T-cell (primary cell): ENCODE measurements around the gene ZFHX3. TPM values are rescaled to one million over a fixed set of nuclear protein-coding genes. Genes with fewer than 3 reads are reported as not detected.

Source experiments
- ATAC-seq, 4 experiments: fragments of 200-7000 bp in 3 of 4; fragments of 150-1000 bp in 1 of 4; cut with Tn5 transposase; replicated peaks in 1 of 4; 1 replicate in 3 of 4; 2 replicates in 1 of 4; pipeline ENCODE4 v1.10.0; 2021; ENCODE audit warnings: moderate library complexity in 3 of 4, mild to moderate bottlenecking in 2 of 4, moderate number of reproducible peaks in 1 of 4
- CTCF ChIA-PET, 2 donors: fragments of 300-600 bp; sonication (Branson Sonifier 250); formaldehyde crosslinking; loops; one replicate each; lab custom pipeline; 2022; ENCODE audit warnings: antibody characterized with exemption in 2 of 2; lab: Charles Lee
- POLR2A ChIA-PET, 2 donors: fragments of 300-600 bp; sonication (Branson Sonifier 250); formaldehyde crosslinking; loops; one replicate each; lab custom pipeline; 2022; ENCODE audit warnings: antibody characterized with exemption in 2 of 2; lab: Charles Lee
- DNase-seq, 35 experiments: peaks; one replicate each; pipeline versions ENCODE4 v3.0.0 to v3.0.0-alpha.2; 2013 to 2023
- H3K27ac ChIP-seq: one replicate; pipeline ENCODE4 v1.5.1; 2013; ENCODE audit warnings: low read length
- H3K27me3 ChIP-seq, 2 experiments: replicated peaks in 1 of 2; 1 replicate in 1 of 2; 2 replicates in 1 of 2; pipeline versions ENCODE4 v1.6.1 to v1.7.0; 2013; ENCODE audit warnings: low read length in 1 of 2, mixed read lengths in 1 of 2; ENCODE audit not compliant: control insufficient read depth in 2 of 2, insufficient read depth in 2 of 2; ENCODE audit errors: extremely low read depth in 1 of 2
- H3K36me3 ChIP-seq, 2 donors: 1 replicate in 1 of 2; 2 replicates in 1 of 2; pipeline versions ENCODE4 v1.6.1 to v1.7.0; 2013; ENCODE audit warnings: low read length in 1 of 2; ENCODE audit not compliant: control insufficient read depth in 2 of 2, insufficient read depth in 1 of 2; ENCODE audit errors: extremely low read depth in 1 of 2
- H3K4me1 ChIP-seq, 2 experiments: 1 replicate in 1 of 2; 2 replicates in 1 of 2; pipeline versions ENCODE4 v1.6.1 to v1.7.0; 2013; ENCODE audit warnings: low read length in 2 of 2, mixed read lengths in 1 of 2; ENCODE audit not compliant: insufficient read depth in 2 of 2, control insufficient read depth in 1 of 2; ENCODE audit errors: extremely low read depth in 1 of 2
- H3K4me3 ChIP-seq, 2 donors: 1 replicate in 1 of 2; 2 replicates in 1 of 2; pipeline versions ENCODE4 v1.5.1 to v1.7.0; 2013; ENCODE audit warnings: mild to moderate bottlenecking in 2 of 2, low read length in 1 of 2, moderate library complexity in 1 of 2; ENCODE audit not compliant: control insufficient read depth in 1 of 2; ENCODE audit errors: extremely low read depth in 1 of 2
- H3K9me3 ChIP-seq: 2 replicates; pipeline ENCODE4 v1.7.0; 2013
- H3K27ac Mint-ChIP-seq, 2 donors: one replicate each; pipeline ENCODE4 v1.8.0; 2020 to 2021; ENCODE audit warnings: mild to moderate bottlenecking in 2 of 2, mixed read lengths in 2 of 2
- H3K27me3 Mint-ChIP-seq, 2 donors: one replicate each; pipeline ENCODE4 v1.8.0; 2021 to 2022; ENCODE audit warnings: mixed read lengths in 2 of 2
- H3K36me3 Mint-ChIP-seq: one replicate; pipeline ENCODE4 v1.8.0; 2021; ENCODE audit warnings: mixed read lengths
- H3K4me1 Mint-ChIP-seq, 3 donors: one replicate each; pipeline ENCODE4 v1.8.0; 2020 to 2022; ENCODE audit warnings: mixed read lengths in 3 of 3, mild to moderate bottlenecking in 1 of 3
- H3K4me3 Mint-ChIP-seq, 3 donors: one replicate each; pipeline ENCODE4 v1.8.0; 2020 to 2022; ENCODE audit warnings: mild to moderate bottlenecking in 3 of 3, mixed read lengths in 3 of 3, moderate library complexity in 3 of 3
- H3K9me3 Mint-ChIP-seq, 3 donors: one replicate each; pipeline ENCODE4 v1.8.0; 2020 to 2022; ENCODE audit warnings: mixed read lengths in 3 of 3
- WGBS: methylation state at CpG from one replicate; pipeline ENCODE4 v1.1.5; 2013; ENCODE audit warnings: missing lambda C conversion rate; ENCODE audit not compliant: insufficient coverage; 5-methylcytosine and 5-hydroxymethylcytosine counted together
- total RNA-seq, 35 experiments: library from RNA in 6 of 35; stranded (reverse) in 6 of 35; fragments of 120-200 nt in 1 of 35; gene quantifications; one replicate each; pipeline versions ENCODE4 v1.2.1 to v1.2.4 and lab custom pipeline; 2013 to 2026

Gene ZFHX3
- total RNA-seq, 5 donors from 2014 or later (not counting 1 experiment from before 2014, with no cell fraction given): 0.35 to 2.1 (median 1.0) TPM

DNA sequence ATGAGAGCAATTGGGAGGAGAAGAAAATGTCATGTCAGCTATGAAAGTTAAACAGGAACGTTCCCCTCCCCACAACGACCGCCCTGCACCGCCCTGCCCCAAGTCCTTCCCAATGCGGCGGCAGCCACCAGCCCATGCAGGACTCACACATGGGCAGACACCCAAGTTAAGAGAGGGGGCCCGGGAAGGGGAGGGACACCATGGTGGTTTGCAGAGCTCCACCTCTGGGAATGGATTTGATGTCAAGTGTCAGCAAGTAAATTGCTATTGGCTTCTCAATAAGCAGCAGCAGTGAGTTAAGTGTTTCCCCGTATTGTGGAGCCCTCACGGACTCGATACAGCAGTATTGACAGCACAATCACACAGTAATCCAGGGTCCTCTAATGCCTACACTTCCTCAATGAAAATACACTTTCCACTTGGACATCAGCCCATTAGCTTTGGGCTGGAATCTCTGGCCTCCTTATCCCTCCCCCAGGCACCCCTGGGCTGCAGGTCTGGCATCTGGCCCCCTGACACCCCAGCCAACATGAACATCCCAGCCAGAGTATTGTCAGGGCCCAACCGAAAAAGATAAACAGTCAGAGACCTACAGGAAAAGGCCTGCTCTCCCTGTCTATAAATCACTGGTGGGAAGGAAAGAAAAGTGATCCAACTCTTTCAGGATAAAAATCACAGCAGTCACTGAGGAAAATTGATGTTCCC is 22.6 kb downstream of the ZFHX3 start:
- Histone ChIP-seq H3K4me3 (no peak overlapping the region), H3K27me3 (peaks cover 0 to 4% of the 10 kb centered on the region in 2 experiments), H3K4me1 (no peaks in the 10 kb centered on the region), H3K36me3 (no peaks in the 10 kb centered on the region), H3K27ac (no peak overlapping the region), H3K9me3 (no peaks in the 10 kb centered on the region)
- no peak overlapping the region for H3K4me3 Mint-ChIP-seq
- H3K9me3 Mint-ChIP-seq: no peaks in the 10 kb centered on the region
- ATAC-seq (no peak), DNase-seq (no peak)
- no peak overlapping the region for H3K27ac Mint-ChIP-seq
- ChIA-PET CTCF (no interaction called here), POLR2A (no interaction called here)
- WGBS: 97% methylated on average over 3 of the region's 11 CpGs
- no peaks in the 10 kb centered on the region for H3K4me1 Mint-ChIP-seq
- H3K36me3 Mint-ChIP-seq: no peaks in the 10 kb centered on the region
- peaks cover 0 to 5% of the 10 kb centered on the region in 2 donors for H3K27me3 Mint-ChIP-seq

DNA sequence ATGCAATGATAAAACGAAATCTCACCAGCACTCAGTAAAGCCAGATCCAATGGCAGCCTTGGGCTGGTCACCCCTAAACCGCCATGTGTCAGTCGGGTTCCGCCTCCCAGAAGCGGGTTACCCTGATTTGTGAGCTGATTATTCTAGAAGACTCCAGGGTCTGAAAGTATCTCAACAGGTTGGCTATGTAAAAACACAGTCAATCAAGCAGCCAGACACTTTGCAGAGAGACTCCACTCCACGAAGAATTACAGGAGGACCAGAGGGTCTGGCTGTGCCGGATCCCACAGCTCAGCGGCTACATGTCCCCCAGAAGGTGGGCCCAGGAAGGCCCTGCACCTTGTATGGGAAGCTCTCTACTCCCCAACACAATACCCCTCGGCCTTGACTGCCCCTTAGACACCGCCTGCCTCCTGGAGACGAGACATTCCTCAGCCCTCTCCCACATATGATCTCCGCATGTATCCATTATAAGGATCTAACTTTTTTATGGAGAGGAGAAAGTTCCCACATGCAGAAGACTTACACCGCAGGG is 23.3 kb downstream of the ZFHX3 start:
- Histone ChIP-seq H3K4me1 (no peaks in the 10 kb centered on the region), H3K27me3 (peaks cover 0 to 7% of the 10 kb centered on the region in 2 experiments), H3K27ac (no peak overlapping the region), H3K36me3 (no peaks in the 10 kb centered on the region), H3K4me3 (no peak overlapping the region), H3K9me3 (no peaks in the 10 kb centered on the region)
- no peaks in the 10 kb centered on the region for H3K4me1 Mint-ChIP-seq
- no peaks in the 10 kb centered on the region for H3K36me3 Mint-ChIP-seq
- WGBS: 88% methylated on average over 3 of the region's 13 CpGs
- H3K27me3 Mint-ChIP-seq: no peaks in the 10 kb centered on the region
- ATAC-seq (no peak), DNase-seq (no peak)
- CTCF ChIA-PET: no interaction called here
- no peak overlapping the region for H3K4me3 Mint-ChIP-seq
- POLR2A ChIA-PET: no interaction called here
- H3K27ac Mint-ChIP-seq: no peak overlapping the region
- no peaks in the 10 kb centered on the region for H3K9me3 Mint-ChIP-seq

GRCh38 chr16:73023752-73024570 is 24.0 kb downstream of the ZFHX3 start:
- 70% methylated on average over 7 of the region's 22 CpGs for WGBS
- H3K27me3 Mint-ChIP-seq: no peaks in the 10 kb centered on the region
- Histone ChIP-seq H3K27ac (no peak overlapping the region), H3K36me3 (no peaks in the 10 kb centered on the region), H3K4me1 (no peaks in the 10 kb centered on the region), H3K4me3 (no peak overlapping the region), H3K27me3 (peaks cover 0 to 9% of the 10 kb centered on the region in 2 experiments), H3K9me3 (no peaks in the 10 kb centered on the region)
- H3K4me1 Mint-ChIP-seq: no peaks in the 10 kb centered on the region
- H3K4me3 Mint-ChIP-seq: no peak overlapping the region
- no peak overlapping the region for H3K27ac Mint-ChIP-seq
- H3K9me3 Mint-ChIP-seq: no peaks in the 10 kb centered on the region
- ATAC-seq (no peak), DNase-seq (no peak)
- ChIA-PET CTCF (no interaction called here), POLR2A (no interaction called here)
- no peaks in the 10 kb centered on the region for H3K36me3 Mint-ChIP-seq

DNA sequence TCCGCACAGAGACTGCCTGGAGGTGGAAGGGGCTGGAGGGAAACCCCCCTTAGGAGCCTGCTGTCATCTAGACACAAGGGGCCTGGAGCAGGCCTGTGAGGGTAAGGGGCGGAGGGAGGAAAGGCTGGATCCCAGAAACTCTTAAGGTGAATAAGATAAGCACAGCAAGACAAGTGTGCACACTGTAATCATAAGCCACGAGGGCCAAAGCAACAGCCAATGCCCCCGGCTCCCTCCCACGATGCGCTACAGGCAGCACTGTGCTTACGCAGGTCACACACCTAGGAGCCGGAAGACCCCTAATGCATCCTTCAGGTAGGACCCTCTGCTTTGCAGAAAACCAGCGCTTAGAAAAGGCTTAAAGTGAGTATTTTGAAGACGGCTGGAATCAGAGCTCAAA is 24.6 kb downstream of the ZFHX3 start:
- H3K4me1 Mint-ChIP-seq: no peaks in the 10 kb centered on the region
- H3K9me3 ChIP-seq: no peaks in the 10 kb centered on the region
- no peaks in the 10 kb centered on the region for H3K9me3 Mint-ChIP-seq
- no peaks in the 10 kb centered on the region for H3K4me1 ChIP-seq
- peaks cover 0 to 8% of the 10 kb centered on the region in 2 experiments for H3K27me3 ChIP-seq
- H3K4me3 ChIP-seq: no peak overlapping the region
- no peaks in the 10 kb centered on the region for H3K36me3 ChIP-seq
- ChIA-PET CTCF (no interaction called here), POLR2A (no interaction called here)
- no peak for DNase-seq
- WGBS: 96% methylated on average over 8 of the region's 10 CpGs
- no peak overlapping the region for H3K27ac ChIP-seq
- H3K4me3 Mint-ChIP-seq: no peak overlapping the region
- ATAC-seq: no peak
- no peak overlapping the region for H3K27ac Mint-ChIP-seq
- H3K27me3 Mint-ChIP-seq: no peaks in the 10 kb centered on the region
- H3K36me3 Mint-ChIP-seq: no peaks in the 10 kb centered on the region

DNA sequence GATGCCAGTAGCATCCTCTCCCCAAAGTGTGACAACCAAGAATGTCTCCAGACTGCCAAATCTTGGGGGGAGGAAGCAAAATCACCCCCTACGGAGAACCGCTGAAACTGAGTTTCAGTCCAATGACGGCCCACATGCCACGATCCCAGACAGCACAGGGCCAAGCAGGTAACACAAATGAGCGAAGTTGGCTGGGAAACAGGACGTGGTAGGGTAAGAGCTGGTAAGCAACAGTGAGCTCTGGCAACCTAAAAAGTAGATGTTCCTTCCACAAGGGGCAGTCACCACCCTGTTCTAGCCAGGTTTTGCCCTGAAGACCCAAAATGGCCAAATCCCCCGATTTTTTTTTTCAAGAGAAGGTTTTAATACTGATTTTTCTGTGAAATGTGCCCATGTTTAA is 25.4 kb downstream of the ZFHX3 start:
- Mint-ChIP-seq H3K27ac (no peak overlapping the region), H3K36me3 (no peaks in the 10 kb centered on the region), H3K27me3 (no peaks in the 10 kb centered on the region), H3K9me3 (no peaks in the 10 kb centered on the region), H3K4me1 (no peaks in the 10 kb centered on the region), H3K4me3 (no peak overlapping the region)
- DNase-seq (no peak), ATAC-seq (no peak)
- H3K4me1 ChIP-seq: no peaks in the 10 kb centered on the region
- ChIA-PET POLR2A (no interaction called here), CTCF (no interaction called here)
- WGBS: 81% methylated on average over 7 of the region's 7 CpGs
- no peak overlapping the region for H3K27ac ChIP-seq
- H3K27me3 ChIP-seq: peaks cover 0 to 5% of the 10 kb centered on the region in 2 experiments
- H3K4me3 ChIP-seq: no peak overlapping the region
- no peaks in the 10 kb centered on the region for H3K9me3 ChIP-seq
- no peaks in the 10 kb centered on the region for H3K36me3 ChIP-seq

DNA sequence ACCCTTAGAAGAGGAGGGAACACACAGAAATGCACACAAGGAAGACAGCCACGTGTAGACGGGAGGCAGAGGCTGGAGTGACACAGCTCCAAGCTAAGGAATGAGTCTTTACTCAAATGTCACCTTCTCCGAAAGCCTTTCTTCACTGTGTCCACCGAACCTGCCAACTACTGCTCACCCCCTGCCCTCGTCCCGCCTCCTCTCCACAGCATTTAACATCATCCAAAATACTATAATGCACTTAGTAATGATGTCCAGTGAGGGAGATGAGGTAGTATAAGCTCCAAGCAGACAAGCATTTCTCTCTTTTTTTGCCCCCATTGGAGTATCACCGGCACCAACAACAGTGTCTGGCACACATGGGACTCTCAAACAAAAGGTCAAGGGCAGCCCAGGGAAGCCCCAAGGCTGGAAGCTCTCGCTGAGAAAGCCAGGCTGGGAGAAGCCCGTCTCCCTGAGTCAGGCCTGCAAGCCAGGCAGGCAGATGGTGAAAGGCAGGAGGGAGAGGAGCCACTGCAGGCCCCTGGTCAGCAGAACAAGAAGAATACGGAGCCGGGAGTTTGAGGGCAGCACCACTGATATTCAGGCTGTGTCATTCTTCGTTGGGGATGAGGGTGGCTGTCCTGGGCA is 25.9 kb downstream of the ZFHX3 start:
- H3K27ac ChIP-seq: no peak overlapping the region
- Mint-ChIP-seq H3K36me3 (no peaks in the 10 kb centered on the region), H3K4me3 (no peak overlapping the region), H3K27me3 (no peaks in the 10 kb centered on the region), H3K27ac (no peak overlapping the region), H3K9me3 (no peaks in the 10 kb centered on the region), H3K4me1 (no peaks in the 10 kb centered on the region)
- POLR2A ChIA-PET: no interaction called here
- 92% methylated on average over 5 of the region's 12 CpGs for WGBS
- H3K4me1 ChIP-seq: no peaks in the 10 kb centered on the region
- H3K27me3 ChIP-seq: peaks cover 0 to 5% of the 10 kb centered on the region in 2 experiments
- ATAC-seq: no peak
- H3K9me3 ChIP-seq: no peaks in the 10 kb centered on the region
- H3K4me3 ChIP-seq: no peak overlapping the region
- CTCF ChIA-PET: no interaction called here
- H3K36me3 ChIP-seq: no peaks in the 10 kb centered on the region
- no peak for DNase-seq
